Left cardiac atrium (tissue), 4 donors: ENCODE data around the gene HSFX1. TPM values are rescaled to one million over a fixed set of nuclear protein-coding genes. Genes with fewer than 3 reads are reported as not detected.

Experiments
- ATAC-seq, 2 donors: fragments of 200-7000 bp; cut with Tn5 transposase; one replicate each; pipeline ENCODE4 v1.9.1; 2020; ENCODE audit warnings: mild to moderate bottlenecking in 2 of 2, moderate library complexity in 2 of 2
- DNase-seq: peaks from one replicate; pipeline ENCODE4 v3.0.0-alpha.2; 2020
- intact Hi-C, 2 donors: fragments of 100-400 bp; cut with DNase I; formaldehyde crosslinking; loops; one replicate each; pipeline versions ENCODE4 v1.14.1 to v1.15.1; 2022 to 2023
- total RNA-seq, 2 donors: library from RNA; stranded (reverse); fragmentation: NEBNext Ultra II Directional; extraction: Animal tissue kit (Norgen Biotek cat#: 25700); gene quantifications; one replicate each; pipeline ENCODE4 v1.2.1, GENCODE V29; 2021
- donor health status: DM: no; HTN: yes; CAD: no.
- donor health status: DM: no; HTN: yes; CAD: no; lungs with severe emphysema.
- donor health status: DM: yes; HTN: yes; CAD: no.
- donor health status: Dilated cardiomyopathy.

The HSFX1 gene
- total RNA-seq, 2 donors from 2014 or later: 2.3 TPM

DNA sequence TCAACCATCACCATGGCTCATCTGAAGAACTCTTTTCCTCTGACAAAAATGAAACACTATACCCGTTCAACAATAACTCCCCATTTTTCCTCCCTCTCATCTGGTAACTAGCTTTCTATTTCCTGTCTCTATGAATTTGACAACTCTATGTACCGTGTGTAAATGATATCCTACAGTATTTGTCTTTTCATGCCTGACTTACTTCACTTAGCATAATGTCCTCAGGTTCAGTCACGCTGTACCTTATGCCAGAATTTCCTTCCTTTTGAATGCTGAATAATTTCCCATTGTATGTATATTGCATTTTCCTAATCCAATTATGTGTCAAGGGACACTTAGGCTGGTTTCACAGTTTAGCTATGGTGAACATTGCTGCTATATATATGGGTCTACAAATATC, 26.1 kb downstream of the HSFX1 start:
- DNase-seq: no peak
- intact Hi-C loops: no loop called here
- no peak for ATAC-seq

DNA sequence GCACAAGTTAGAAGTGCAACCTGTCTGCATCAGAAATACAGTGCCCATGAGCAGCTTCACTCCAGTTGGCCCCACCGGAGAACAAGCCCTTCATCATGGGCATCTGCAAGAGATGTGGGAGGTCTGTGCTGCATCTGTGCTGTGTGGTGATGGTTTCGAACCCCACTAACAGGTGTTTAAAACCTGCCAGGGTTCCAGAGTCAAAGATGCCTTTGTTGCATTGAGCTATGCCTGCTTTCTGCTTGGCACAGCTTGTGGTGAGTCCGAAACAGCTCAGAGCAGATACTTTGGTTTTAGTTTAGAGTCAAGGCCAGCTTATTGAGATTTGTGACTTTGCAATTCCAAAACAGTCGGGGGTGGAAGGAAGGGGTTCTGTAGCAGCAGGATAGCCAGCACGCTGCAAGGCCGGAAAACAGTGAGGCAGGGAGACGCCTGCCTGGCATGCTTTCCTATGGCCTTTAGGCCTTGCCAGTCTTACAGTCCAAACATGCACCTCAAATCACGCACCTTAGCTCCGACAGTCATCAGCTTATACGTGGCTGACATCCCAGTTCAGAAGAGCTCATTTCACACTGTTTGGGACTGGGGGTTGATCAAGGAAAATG, 29.7 kb downstream of the HSFX1 start:
- ATAC-seq (no peak), DNase-seq (no peak)
- intact Hi-C loops: no loop called here

DNA sequence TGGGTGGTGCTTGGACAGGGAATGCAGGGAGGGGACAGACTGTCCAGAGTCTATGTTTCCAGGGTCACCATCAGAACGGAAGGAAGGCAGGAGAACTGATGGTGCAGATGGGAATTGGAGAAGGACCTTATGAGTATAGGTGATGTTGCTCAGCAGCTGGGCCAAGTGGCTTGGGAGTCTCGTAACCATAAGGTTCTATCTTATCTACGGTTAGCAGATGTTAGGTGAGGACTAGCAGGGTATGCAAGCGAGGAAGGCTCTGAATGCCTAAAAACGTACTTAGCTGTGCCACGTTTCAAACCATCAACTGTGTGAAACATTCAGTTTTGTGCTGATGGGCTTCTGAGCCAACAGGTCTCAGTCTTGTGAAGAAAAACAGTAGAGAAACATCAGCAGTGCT, 30.2 kb downstream of the HSFX1 start:
- ATAC-seq: no peak
- no peak for DNase-seq
- intact Hi-C loops: no loop called here

- ATAC-seq (no peak), DNase-seq (no peak)
- intact Hi-C loops: no loop called here
These were observed 34.0 kb downstream of the HSFX1 start for GRCh38 chrX:149807747-149808458.

- intact Hi-C loops: no loop called here
- no peak for DNase-seq
- no peak for ATAC-seq
These were observed 44.8 kb downstream of the HSFX1 start for GRCh38 chrX:149818652-149819051.

DNA sequence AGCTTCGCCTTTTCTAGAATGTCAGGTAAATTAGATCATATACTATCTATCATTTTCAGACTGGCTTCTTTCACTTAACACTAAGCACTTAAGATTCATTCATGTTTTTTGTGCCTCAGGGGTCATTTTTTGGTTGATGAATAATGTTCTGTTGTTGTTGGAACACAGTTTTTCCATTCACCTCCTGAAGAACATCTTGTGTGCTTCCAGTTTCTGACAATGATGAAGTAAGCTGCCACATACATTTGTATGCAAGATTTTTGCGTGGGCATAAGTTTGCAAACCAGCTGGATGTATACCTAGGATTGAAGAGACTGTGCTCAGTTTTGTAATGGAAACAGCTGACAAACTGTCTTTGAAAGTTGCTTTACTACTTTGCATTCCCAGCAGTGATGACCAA, 45.5 kb downstream of the HSFX1 start:
- no peak for DNase-seq
- no peak for ATAC-seq
- intact Hi-C loops: no loop called here

DNA sequence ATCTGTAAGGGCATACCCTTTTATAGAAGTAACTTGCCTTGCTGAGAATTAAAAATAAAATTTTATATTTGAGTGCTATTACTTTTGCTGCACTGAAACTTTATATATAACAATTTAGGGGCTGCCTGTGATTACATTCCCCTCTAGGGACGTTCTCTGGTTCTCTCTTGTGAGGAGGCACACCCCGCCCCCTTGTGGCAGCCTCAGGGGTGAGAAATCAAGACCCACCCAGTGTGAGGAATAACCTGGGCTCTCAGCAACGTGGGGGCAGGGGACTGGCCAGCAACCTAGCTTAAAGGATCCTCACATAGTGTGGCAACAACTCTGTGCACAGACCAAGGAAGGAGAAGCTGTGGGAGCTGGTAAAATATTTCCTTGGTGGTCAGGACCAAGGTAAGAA, 51.6 kb downstream of the HSFX1 start:
- no peak for ATAC-seq
- peak; percentile 43 for DNase-seq
- intact Hi-C loops: no loop called here

Other genes with a start within 250 kb of the HSFX1 start
- 10 to 100 TPM; 20.0 to 23.6 TPM for gene EOLA1, start 233.1 kb upstream of the HSFX1 start, total RNA-seq
- gene HSFX3, start 224.1 kb upstream of the HSFX1 start, total RNA-seq: not detected
- gene MAGEA9B, start 186.6 kb upstream of the HSFX1 start, total RNA-seq: not detected
- gene HSFX2, start 178.8 kb upstream of the HSFX1 start, total RNA-seq: not detected
- gene TMEM185A, start 142.3 kb upstream of the HSFX1 start, total RNA-seq: 10 to 100 TPM; 37.4 to 41.8 TPM
- not detected for gene MAGEA11, start 62.0 kb upstream of the HSFX1 start, total RNA-seq
- gene MAGEA9, start 7.9 kb downstream of the HSFX1 start, total RNA-seq: not detected
- not detected for gene MAGEA8, start 107.1 kb downstream of the HSFX1 start, total RNA-seq
- not detected for gene HSFX4, start 155.5 kb downstream of the HSFX1 start, total RNA-seq
- 10 to 100 TPM; 24.2 to 25.3 TPM for gene EOLA2, start 164.4 kb downstream of the HSFX1 start, total RNA-seq